HG02759 (cell line): ENCODE data around the gene IFIT3.

Source experiments
- ATAC-seq: cut with Tn5 transposase; IDR thresholded peaks from one replicate; pipeline ENCODE4 v1.9.1; 2021; ENCODE audit warnings: mild to moderate bottlenecking, moderate library complexity; ENCODE audit not compliant: unreplicated experiment

The IFIT3 gene

GRCh38 chr10:89355394-89355931 lies 27.7 kb downstream of the IFIT3 start:
- ATAC-seq = no peak

- ATAC-seq = no peak
Observed at GRCh38 chr10:89357096-89357495, 29.3 kb downstream of the IFIT3 start.

- ATAC-seq = no peak
Observed at GRCh38 chr10:89357975-89358374, 30.2 kb downstream of the IFIT3 start.

- no peak for ATAC-seq
Observed at GRCh38 chr10:89360157-89360556, 32.4 kb downstream of the IFIT3 start.

- ATAC-seq = no peak
Observed at GRCh38 chr10:89362929-89363328, 35.1 kb downstream of the IFIT3 start.

GRCh38 chr10:89363729-89364442 lies 36.1 kb downstream of the IFIT3 start:
- ATAC-seq = no peak

GRCh38 chr10:89364531-89364930 lies 36.7 kb downstream of the IFIT3 start:
- no peak for ATAC-seq

- peak; percentile 75 for ATAC-seq
Observed at GRCh38 chr10:89367529-89367928, 39.7 kb downstream of the IFIT3 start.

- ATAC-seq = no peak
Observed at GRCh38 chr10:89368129-89368528, 40.3 kb downstream of the IFIT3 start.

- no peak for ATAC-seq
Observed at GRCh38 chr10:89369156-89370105, 41.6 kb downstream of the IFIT3 start.

GRCh38 chr10:89371079-89371478 lies 43.3 kb downstream of the IFIT3 start:
- ATAC-seq = no peak

- no peak for ATAC-seq
Observed at GRCh38 chr10:89371987-89372386, 44.2 kb downstream of the IFIT3 start.

- ATAC-seq = no peak
Observed at GRCh38 chr10:89373916-89374711, 46.3 kb downstream of the IFIT3 start.

GRCh38 chr10:89374713-89375141 lies 46.9 kb downstream of the IFIT3 start:
- ATAC-seq = no peak

- no peak for ATAC-seq
Observed at GRCh38 chr10:89377705-89378637, 50.2 kb downstream of the IFIT3 start, which contains the start of gene IFIT1B. IFIT1B (plus strand) TSS chr10:89378056; CDS start chr10:89378136, 80 bp downstream.

GRCh38 chr10:89379103-89379502 lies 51.3 kb downstream of the IFIT3 start:
- no peak for ATAC-seq

- no peak for ATAC-seq
Observed at GRCh38 chr10:89382757-89383156, 55.0 kb downstream of the IFIT3 start.

GRCh38 chr10:89384474-89385340 lies 56.9 kb downstream of the IFIT3 start:
- ATAC-seq = no peak

- no peak for ATAC-seq
Observed at GRCh38 chr10:89388806-89389205, 61.0 kb downstream of the IFIT3 start.
